Epithelial cell of esophagus (primary cell): ENCODE data around the gene FIBCD1.

Experiments used
- DNase-seq: peaks from one replicate; pipeline ENCODE4 v3.0.0; 2010; ENCODE audit warnings: low read depth
- H3K4me3 ChIP-seq: 2 replicates; pipeline ENCODE4 v1.5.1; 2011; ENCODE audit warnings: mild to moderate bottlenecking, low read length, control low read depth
- CTCF ChIP-seq: IDR thresholded peaks from 2 replicates; pipeline ENCODE4 v1.5.1; 2011; ENCODE audit warnings: low read depth, mild to moderate bottlenecking, low read length, control low read depth, inconsistent platforms; ENCODE audit not compliant: insufficient read depth; ENCODE audit errors: missing control alignments

Gene FIBCD1

GRCh38 chr9:130952065-130952762 lies 13.2 kb upstream of the FIBCD1 start:
- H3K4me3 ChIP-seq = no peak overlapping the region
- peak; percentile 38 for DNase-seq
- no peak for TF ChIP-seq CTCF

GRCh38 chr9:130950039-130950311 lies 10.9 kb upstream of the FIBCD1 start:
- DNase-seq = no peak
- H3K4me3 ChIP-seq = no peak overlapping the region
- TF ChIP-seq CTCF = no peak

DNA sequence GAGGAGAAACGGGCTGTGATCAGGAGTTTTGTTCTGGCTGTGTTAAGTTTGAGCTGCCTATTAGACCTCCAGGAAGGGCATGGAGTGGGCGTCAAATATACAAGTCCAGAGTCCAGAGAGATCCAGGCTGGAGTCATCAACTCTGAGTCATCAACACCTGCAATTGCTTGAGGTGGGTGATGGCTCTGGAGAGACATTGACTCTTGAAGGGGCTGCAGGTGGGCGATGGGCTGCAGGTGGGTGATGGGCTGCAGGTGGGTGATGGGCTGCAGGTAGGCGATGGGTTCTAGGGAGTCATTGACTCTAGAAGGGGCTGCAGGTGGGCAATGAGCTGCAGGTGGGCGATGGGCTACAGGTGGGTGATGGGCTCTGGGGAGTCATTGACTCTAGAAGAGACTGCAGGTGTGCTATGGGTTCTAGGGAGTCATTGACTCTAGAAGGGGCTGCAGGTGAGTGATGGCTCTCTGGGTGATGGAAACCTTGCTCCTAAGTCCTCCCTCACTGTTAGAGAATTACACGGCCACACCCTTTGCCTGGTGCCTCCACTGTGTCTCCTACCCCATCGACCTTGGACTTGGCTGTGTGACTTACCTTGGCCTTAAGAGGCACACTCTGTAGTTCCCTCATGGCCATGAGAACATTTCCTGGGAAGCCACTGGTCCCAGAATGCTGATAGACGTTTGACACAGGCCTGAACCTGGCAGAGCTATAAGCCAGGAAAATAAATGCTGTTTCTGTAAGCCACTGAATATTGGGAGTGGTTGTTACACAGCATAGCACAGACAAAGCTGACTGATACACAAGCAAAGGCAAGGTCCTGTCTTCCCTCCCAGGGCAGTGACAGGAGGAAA lies 10.4 kb upstream of the FIBCD1 start:
- DNase-seq = peak; percentile 30
- TF ChIP-seq CTCF = no peak
- H3K4me3 ChIP-seq = no peak overlapping the region

GRCh38 chr9:130948266-130948665 lies 9.2 kb upstream of the FIBCD1 start:
- TF ChIP-seq CTCF = no peak
- peak; percentile 73 for DNase-seq
- no peak overlapping the region for H3K4me3 ChIP-seq

- no peak for TF ChIP-seq CTCF
- no peak overlapping the region for H3K4me3 ChIP-seq
- no peak for DNase-seq
These were observed 8.6 kb upstream of the FIBCD1 start for GRCh38 chr9:130947618-130948140.

DNA sequence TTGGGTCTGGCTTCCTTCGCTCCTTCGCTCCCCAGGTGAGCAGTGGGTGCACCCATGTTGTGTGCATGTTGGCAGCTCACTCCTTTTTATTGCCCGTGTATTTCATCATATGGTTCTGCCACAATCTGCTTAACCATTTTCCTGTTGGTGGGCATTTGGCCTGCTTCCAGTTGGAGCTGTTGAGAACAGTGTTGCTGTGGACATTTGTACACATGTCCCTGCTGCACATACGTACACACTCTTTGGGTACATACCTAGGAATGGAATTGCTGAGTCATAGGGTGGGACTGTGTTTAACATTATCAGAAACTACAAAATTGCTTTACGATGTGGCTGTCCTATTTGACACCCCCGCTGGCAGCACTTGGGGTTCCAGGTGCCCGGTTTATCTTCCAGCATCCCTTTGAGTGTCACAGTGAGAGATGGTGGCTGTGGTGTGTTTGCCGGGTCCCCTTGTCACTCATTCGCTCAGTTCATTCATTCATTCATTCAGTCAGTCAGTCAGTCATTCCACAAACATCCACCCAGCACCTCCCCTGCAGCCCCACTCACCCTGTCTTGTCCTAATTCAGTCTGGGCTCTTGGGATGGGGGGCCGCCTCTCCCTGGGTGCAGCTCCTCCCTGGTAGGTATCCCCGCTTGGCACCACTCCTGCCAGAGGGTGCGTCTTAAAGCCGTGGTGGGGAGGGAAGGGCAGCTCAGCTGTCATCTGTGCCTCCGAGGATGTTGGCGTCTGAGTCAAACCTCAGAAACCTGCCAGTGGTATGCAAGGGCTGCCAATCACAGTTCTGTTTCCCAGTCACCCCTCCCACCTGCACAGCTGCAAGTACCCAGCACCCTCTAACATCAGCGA lies 7.9 kb upstream of the FIBCD1 start:
- TF ChIP-seq CTCF = no peak
- DNase-seq = peak; percentile 85
- no peak overlapping the region for H3K4me3 ChIP-seq
